Adipose tissue (tissue), 3 donors: ENCODE results near the gene FES. TPM values are rescaled to one million over a fixed set of nuclear protein-coding genes. Genes with fewer than 3 reads are reported as not detected.

Experiments used
- H3K27ac ChIP-seq: one replicate; pipeline ENCODE4 v1.5.1; 2013; ENCODE audit warnings: low read depth, low read length
- WGBS, 3 donors: extraction: QIAGEN DNeasy Blood & Tissue Kit; methylation state at CpG; one replicate each; pipeline ENCODE4 v1.1.7; 2013; 5-methylcytosine and 5-hydroxymethylcytosine counted together
- polyA plus RNA-seq, 3 donors: library from polyadenylated mRNA; stranded (reverse); fragments of 200-250 nt; gene quantifications; one replicate each; pipeline ENCODE4 v1.2.3, GENCODE V29; 2013
- donor health status: healthy with polysubstance abuse.
- donor health status: Bipolar disorder and iron deficiency.
- donor health status: healthy.

FES gene
- polyA plus RNA-seq, 3 donors: 10.4 to 49.3 (median 42.4) TPM

GRCh38 chr15:90933301-90933700 is 49.0 kb downstream of the FES start:
- no peak overlapping the region for H3K27ac ChIP-seq
- WGBS, 3 donors: 61 to 89% (median 75%) methylated on average over 1 of the region's 1 CpG

- 2% methylated on average over 19 of the region's 19 CpGs for WGBS, 3 donors
- no peak overlapping the region for H3K27ac ChIP-seq
Measured at GRCh38 chr15:90934256-90934948, 50.1 kb downstream of the FES start.

GRCh38 chr15:90934949-90935751 is 50.8 kb downstream of the FES start, which contains the start of gene UNC45A:
TSS of gene UNC45A (plus strand) at chr15:90935285. CDS start at chr15:90935325, 40 bp downstream.
- WGBS, 3 donors: 0 to 1% (median 0%) methylated on average over 50 to 65 of the region's 65 CpGs
- H3K27ac ChIP-seq: no peak within 1 kb of the TSS

- no peak overlapping the region for H3K27ac ChIP-seq
- WGBS, 3 donors: 64 to 87% (median 71%) methylated on average over 1 of the region's 1 CpG
Measured at GRCh38 chr15:90936823-90937222, 52.5 kb downstream of the FES start.

- no peak overlapping the region for H3K27ac ChIP-seq
- WGBS, 3 donors: 88 to 93% (median 92%) methylated on average over 5 of the region's 5 CpGs
Measured at GRCh38 chr15:90938261-90938660, 54.0 kb downstream of the FES start.

- H3K27ac ChIP-seq: no peak overlapping the region
- WGBS, 3 donors: 84 to 94% (median 85%) methylated on average over 6 to 7 of the region's 7 CpGs
Measured at GRCh38 chr15:90939756-90940155, 55.5 kb downstream of the FES start.

GRCh38 chr15:90941038-90941437 is 56.7 kb downstream of the FES start:
- H3K27ac ChIP-seq: no peak overlapping the region
- WGBS, 3 donors: 97 to 99% (median 99%) methylated on average over 4 of the region's 4 CpGs

GRCh38 chr15:90942354-90943120 is 58.2 kb downstream of the FES start:
- H3K27ac ChIP-seq: no peak overlapping the region

GRCh38 chr15:90945091-90945490 is 60.8 kb downstream of the FES start:
- WGBS, 3 donors: 70 to 89% (median 73%) methylated on average over 7 of the region's 7 CpGs
- no peak overlapping the region for H3K27ac ChIP-seq

More at GRCh38 chr15:90942354-90943120, 58.2 kb downstream of the FES start:
- 86 to 91% (median 89%) methylated on average over 12 of the region's 12 CpGs for whole genome bisulfite sequencing, 3 donors

Other genes starting within 250 kb of the FES start
- 1 to 10 TPM in 1 of 3 donors, under 1 TPM in 2; 0.62 to 5.2 (median 0.97) TPM for gene BLM, start 167.2 kb upstream of the FES start, polyA plus RNA-seq
- 10 to 100 TPM; 57.0 to 93.0 (median 87.1) TPM for gene FURIN, start 15.9 kb upstream of the FES start, polyA plus RNA-seq
- gene MAN2A2, start 18.8 kb downstream of the FES start, polyA plus RNA-seq: 10 to 100 TPM; 49.5 to 68.3 (median 50.2) TPM
- 10 to 100 TPM; 13.2 to 22.2 (median 20.5) TPM for gene HDDC3, start 48.0 kb downstream of the FES start, polyA plus RNA-seq
- gene UNC45A, start 50.8 kb downstream of the FES start, polyA plus RNA-seq: 10 to 100 TPM; 35.3 to 50.6 (median 41.7) TPM
- 1 to 10 TPM; 4.8 to 7.9 (median 6.2) TPM for gene RCCD1, start 70.4 kb downstream of the FES start, polyA plus RNA-seq
- 1 to 10 TPM; 2.1 to 4.2 (median 3.8) TPM for gene PRC1, start 110.0 kb downstream of the FES start, polyA plus RNA-seq
- gene VPS33B, start 138.1 kb downstream of the FES start, polyA plus RNA-seq: 1 to 10 TPM; 5.7 to 9.0 (median 8.3) TPM
- 1 to 10 TPM in 2 of 3 donors, under 1 TPM in 1; 0.56 to 2.1 (median 2.0) TPM for gene SV2B, start 215.8 kb downstream of the FES start, polyA plus RNA-seq